GM19468 (cell line): ENCODE measurements around the gene LITAF.

Experiments
- ATAC-seq: cut with Tn5 transposase; IDR thresholded peaks from one replicate; pipeline ENCODE4 v1.9.1; 2021; ENCODE audit warnings: mild to moderate bottlenecking, moderate library complexity, moderate number of reproducible peaks; ENCODE audit not compliant: unreplicated experiment; ENCODE audit errors: extremely low read depth

LITAF gene

DNA sequence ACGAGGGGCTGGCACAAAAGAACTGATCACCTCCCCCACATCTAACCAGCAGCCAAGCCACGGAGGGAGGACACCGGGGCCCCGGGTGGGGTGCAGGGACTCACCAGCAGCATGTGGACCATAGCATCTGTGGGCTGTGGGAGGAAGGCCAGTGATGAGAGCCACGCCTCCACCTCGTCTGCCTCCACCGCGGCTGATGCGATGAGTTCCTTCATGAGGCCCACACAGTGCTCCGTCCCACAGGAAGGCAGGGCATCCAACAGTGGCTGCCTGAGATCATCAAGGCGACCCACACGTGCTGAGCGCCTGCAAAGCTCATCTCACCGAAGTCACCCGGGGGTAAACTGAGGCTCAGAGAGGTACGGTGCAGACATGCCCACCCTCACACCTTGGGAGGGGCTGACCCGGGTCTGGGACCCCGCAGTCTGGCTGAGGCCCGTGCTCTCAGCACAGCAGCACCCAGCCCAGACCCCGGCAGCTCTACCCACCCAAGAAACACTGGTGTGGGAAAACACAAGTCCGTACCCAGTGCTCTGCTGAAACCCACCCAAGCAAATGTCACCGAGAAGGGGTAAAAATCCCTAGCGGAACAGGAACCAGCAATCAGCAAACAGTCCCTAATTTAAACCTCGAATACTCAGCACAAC lies 85.9 kb downstream of the LITAF start:
- ATAC-seq = no peak

- ATAC-seq = no peak
Observed at GRCh38 chr16:11499295-11500089, 87.2 kb downstream of the LITAF start.

GRCh38 chr16:11498683-11499082 lies 88.0 kb downstream of the LITAF start:
- ATAC-seq = no peak

- ATAC-seq = no peak
Observed at GRCh38 chr16:11497851-11498289, 88.8 kb downstream of the LITAF start.
